HCT116 (cell line): ENCODE data around the gene GAK. TPM values are rescaled to one million over a fixed set of nuclear protein-coding genes. Genes with fewer than 3 reads are reported as not detected.

Experiments
- ATAC-seq: fragments of 200-7000 bp; cut with Tn5 transposase; 2 replicates; pipeline ENCODE4 v1.9.1; 2020; ENCODE audit warnings: mild to moderate bottlenecking, moderate library complexity
- BruUV-seq: library from RNA; stranded (reverse); fragments of 400-500 nt; replicated peaks from 2 replicates; lab custom pipeline; 2021; lab: Mats Ljungman, UMichigan
- CTCF ChIA-PET: fragments of 300-600 bp; sonication (Branson Sonifier 250); formaldehyde crosslinking; loops from one replicate; lab custom pipeline; 2021; ENCODE audit warnings: antibody characterized with exemption; lab: Charles Lee
- POLR2A ChIA-PET: fragments of 300-600, 350-600 bp; sonication (Branson Sonifier 250); formaldehyde crosslinking; loops from one replicate; lab custom pipeline; 2021; ENCODE audit warnings: antibody characterized with exemption; lab: Charles Lee
- RAD21 ChIA-PET, 2 experiments: fragments of 300-600 bp; sonication (Branson Sonifier 250); formaldehyde crosslinking; loops; one replicate each; lab custom pipeline; 2023; ENCODE audit warnings: low total read pairs in 2 of 2; ENCODE audit not compliant: uncharacterized antibody in 2 of 2, unreplicated experiment in 2 of 2, low non-redundant PET in 1 of 2; lab: Charles Lee
- DNase-seq: peaks from one replicate; pipeline ENCODE4 v3.0.0-alpha.2; 2010; ENCODE audit warnings: low read depth, low spot score
- H2AFZ ChIP-seq: fragments of 200-600 bp; shearing (Covaris generic), sonication (generic); 2 replicates; pipeline ENCODE4 v1.6.1; 2017; ENCODE audit warnings: low read depth, mixed run types, mixed read lengths, antibody characterized with exemption, low read length; ENCODE audit not compliant: poor library complexity, severe bottlenecking
- H3K27ac ChIP-seq: 2 replicates; pipeline ENCODE4 v1.5.1; 2012; ENCODE audit warnings: low read depth, low read length
- H3K27me3 ChIP-seq: fragments of 200-600 bp; sonication (generic); 2 replicates; pipeline ENCODE4 v1.6.1; 2016; ENCODE audit warnings: mixed run types, low read length, mixed read lengths; ENCODE audit not compliant: insufficient read depth
- H3K36me3 ChIP-seq, 2 experiments: fragments of 200-500 bp in 1 of 2; fragments of 200-600 bp in 1 of 2; sonication (Bioruptor generic) in 1 of 2; sonication (generic) in 1 of 2; 2 replicates each; pipeline versions ENCODE4 v1.5.1 to v1.6.1; 2014 to 2016; ENCODE audit warnings: low read length in 2 of 2, inconsistent platforms in 1 of 2, mixed read lengths in 1 of 2, mixed run types in 1 of 2; ENCODE audit not compliant: insufficient read depth in 2 of 2, control insufficient read depth in 1 of 2
- H3K4me1 ChIP-seq, 2 experiments: fragments of 200-600 bp in 1 of 2; sonication (generic) in 1 of 2; 2 replicates each; pipeline versions ENCODE4 v1.5.1 to v1.6.1; 2012 to 2017; ENCODE audit warnings: low read length in 2 of 2, inconsistent platforms in 1 of 2, mild to moderate bottlenecking in 1 of 2, mixed read lengths in 1 of 2, mixed run types in 1 of 2, moderate library complexity in 1 of 2; ENCODE audit not compliant: insufficient read depth in 2 of 2, control insufficient read depth in 1 of 2
- H3K4me2 ChIP-seq: fragments of 200-600 bp; sonication (generic); 2 replicates; pipeline ENCODE4 v1.6.1; 2017; ENCODE audit warnings: mixed run types, low read length, mixed read lengths
- H3K4me3 ChIP-seq, 2 experiments: fragments of 200-600 bp in 1 of 2; sonication (generic) in 1 of 2; replicated peaks in 1 of 2; 2 replicates each; pipeline ENCODE4 v1.5.1; 2011 to 2016; ENCODE audit warnings: low read length in 2 of 2, control low read depth in 1 of 2, low read depth in 1 of 2, mild to moderate bottlenecking in 1 of 2, mixed read lengths in 1 of 2, mixed run types in 1 of 2
- H3K79me2 ChIP-seq: fragments of 200-600 bp; sonication (generic); 2 replicates; pipeline ENCODE4 v1.6.1; 2017; ENCODE audit warnings: mild to moderate bottlenecking, mixed run types, low read length, moderate library complexity, mixed read lengths; ENCODE audit not compliant: insufficient read depth
- H3K9ac ChIP-seq: fragments of 200-600 bp; sonication (generic); 2 replicates; pipeline ENCODE4 v1.6.1; 2016; ENCODE audit warnings: low read length, mixed read lengths
- H3K9me2 ChIP-seq: fragments of 200-600 bp; sonication (generic), shearing (Covaris generic); 2 replicates; pipeline ENCODE4 v1.6.1; 2017; ENCODE audit warnings: mixed run types, mild to moderate bottlenecking, moderate library complexity; ENCODE audit not compliant: insufficient read depth
- H3K9me3 ChIP-seq, 2 experiments: fragments of 200-500 bp in 1 of 2; fragments of 200-600 bp in 1 of 2; sonication (Bioruptor generic) in 1 of 2; sonication (generic) in 1 of 2; 2 replicates each; pipeline ENCODE4 v1.6.1; 2014 to 2017; ENCODE audit warnings: low read length in 2 of 2, mixed read lengths in 2 of 2, inconsistent platforms in 1 of 2, low read depth in 1 of 2, mild to moderate bottlenecking in 1 of 2, mixed run types in 1 of 2, moderate library complexity in 1 of 2; ENCODE audit not compliant: control insufficient read depth in 1 of 2, insufficient read depth in 1 of 2
- H4K20me1 ChIP-seq: fragments of 200-600 bp; sonication (generic), shearing (Covaris generic); 2 replicates; pipeline ENCODE4 v1.6.1; 2017; ENCODE audit warnings: mixed run types, mild to moderate bottlenecking, moderate library complexity; ENCODE audit not compliant: insufficient read depth
- ATF3 ChIP-seq: IDR thresholded peaks from 2 replicates; pipeline ENCODE4 v1.6.1; 2012
- CEBPB ChIP-seq: IDR thresholded peaks from 2 replicates; pipeline ENCODE4 v1.6.1; 2012; ENCODE audit warnings: low read depth
- CTCF ChIP-seq, 3 experiments: fragments of 200-600 bp in 1 of 3; sonication (generic) in 1 of 3; IDR thresholded peaks in 2 of 3; conservative IDR thresholded peaks in 1 of 3; 2 replicates each; pipeline ENCODE4 v1.5.1; 2012 to 2017; ENCODE audit warnings: low read depth in 2 of 3, low read length in 2 of 3, antibody characterized with exemption in 1 of 3, borderline replicate concordance in 1 of 3, control low read depth in 1 of 3, mild to moderate bottlenecking in 1 of 3, mixed read lengths in 1 of 3, mixed run types in 1 of 3, moderate library complexity in 1 of 3; ENCODE audit not compliant: insufficient read depth in 1 of 3
- EZH2 ChIP-seq: fragments of 200-600 bp; sonication (generic); IDR thresholded peaks from 2 replicates; pipeline ENCODE4 v1.6.1; 2017; ENCODE audit warnings: antibody characterized with exemption, mixed run types
- FOSL1 ChIP-seq: IDR thresholded peaks from 2 replicates; pipeline ENCODE4 v1.6.1; 2012; ENCODE audit warnings: low read depth
- POLR2A ChIP-seq: IDR thresholded peaks from 2 replicates; pipeline ENCODE4 v1.7.0; 2011; ENCODE audit warnings: borderline replicate concordance; ENCODE audit not compliant: insufficient read depth, insufficient read length; ENCODE audit errors: extremely low read depth
- RAD21 ChIP-seq: IDR thresholded peaks from 2 replicates; pipeline ENCODE4 v1.6.1; 2012; ENCODE audit warnings: low read depth, mild to moderate bottlenecking
- TCF7L2 ChIP-seq: IDR thresholded peaks from 2 replicates; pipeline ENCODE4 v1.7.0; 2011; ENCODE audit warnings: borderline replicate concordance, inconsistent platforms; ENCODE audit not compliant: insufficient read depth, insufficient read length; ENCODE audit errors: extremely low read depth
- intact Hi-C: fragments of 100-400 bp; cut with micrococcal nuclease; formaldehyde crosslinking; loops from 2 replicates; pipeline ENCODE4 v1.10.0; 2022
- total RNA-seq: library from RNA; stranded (reverse); gene quantifications from one replicate; pipeline ENCODE4 v1.2.1, GENCODE V29; 2021; ENCODE audit not compliant: unreplicated experiment
- TF ChIP-seq, protein P1 (sequence below): IDR thresholded peaks from 2 replicates; pipeline ENCODE4 v1.6.1; 2012

The GAK gene
- total RNA-seq, 1 experiment from 2014 or later = 123 TPM

GRCh38 chr4:854356-854755, 77.8 kb downstream of the GAK start:
- Histone ChIP-seq H3K9me2 (no peaks in the 10 kb centered on the region), H3K9me3 (no peaks in the 10 kb centered on the region), H3K9ac (no peak overlapping the region), H3K27me3 (no peaks in the 10 kb centered on the region), H3K4me1 (no peaks in the 10 kb centered on the region), H4K20me1 (no peaks in the 10 kb centered on the region), H3K4me2 (no peak overlapping the region), H2AFZ (no peak overlapping the region), H3K27ac (no peak overlapping the region), H3K4me3 (no peak overlapping the region), H3K79me2 (no peaks in the 10 kb centered on the region), H3K36me3 (peaks cover 0 to 12% of the 10 kb centered on the region in 2 experiments; a peak in 3 of 4 replicates)
- BruUV-seq = no TSS peak
- RAD21 ChIA-PET = no interaction called here
- POLR2A ChIA-PET = no interaction called here
- CTCF ChIA-PET = no interaction called here
- TF ChIP-seq RAD21 = no peak
- TF ChIP-seq CEBPB = no peak
- no peak for TF ChIP-seq TCF7L2
- TF ChIP-seq, protein P1, sequence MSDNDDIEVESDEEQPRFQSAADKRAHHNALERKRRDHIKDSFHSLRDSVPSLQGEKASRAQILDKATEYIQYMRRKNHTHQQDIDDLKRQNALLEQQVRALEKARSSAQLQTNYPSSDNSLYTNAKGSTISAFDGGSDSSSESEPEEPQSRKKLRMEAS = no peak
- no peak for TF ChIP-seq POLR2A
- TF ChIP-seq EZH2 = no peak
- TF ChIP-seq FOSL1 = no peak
- no peak for TF ChIP-seq ATF3
- TF ChIP-seq CTCF (IDR thresholded peaks at IDR 0.05 in 2 of 3, conservative IDR thresholded peaks at IDR 0.05 in 1 of 3; ENCODE audit: borderline replicate concordance in 1 of 3, insufficient read depth in 1 of 3, low read depth in 2 of 3, low read length in 2 of 3) = no peak
- no peak for ATAC-seq
- no peak for DNase-seq
- intact Hi-C loops = no loop called here
